ENCODE measurements around the gene KIF21B.
"Not testable (repeated sequence)": the region's sequence is repeated elsewhere in the genome, so short reads cannot be mapped to it uniquely, and the experiment has no call there.

KIF21B gene

DNA sequence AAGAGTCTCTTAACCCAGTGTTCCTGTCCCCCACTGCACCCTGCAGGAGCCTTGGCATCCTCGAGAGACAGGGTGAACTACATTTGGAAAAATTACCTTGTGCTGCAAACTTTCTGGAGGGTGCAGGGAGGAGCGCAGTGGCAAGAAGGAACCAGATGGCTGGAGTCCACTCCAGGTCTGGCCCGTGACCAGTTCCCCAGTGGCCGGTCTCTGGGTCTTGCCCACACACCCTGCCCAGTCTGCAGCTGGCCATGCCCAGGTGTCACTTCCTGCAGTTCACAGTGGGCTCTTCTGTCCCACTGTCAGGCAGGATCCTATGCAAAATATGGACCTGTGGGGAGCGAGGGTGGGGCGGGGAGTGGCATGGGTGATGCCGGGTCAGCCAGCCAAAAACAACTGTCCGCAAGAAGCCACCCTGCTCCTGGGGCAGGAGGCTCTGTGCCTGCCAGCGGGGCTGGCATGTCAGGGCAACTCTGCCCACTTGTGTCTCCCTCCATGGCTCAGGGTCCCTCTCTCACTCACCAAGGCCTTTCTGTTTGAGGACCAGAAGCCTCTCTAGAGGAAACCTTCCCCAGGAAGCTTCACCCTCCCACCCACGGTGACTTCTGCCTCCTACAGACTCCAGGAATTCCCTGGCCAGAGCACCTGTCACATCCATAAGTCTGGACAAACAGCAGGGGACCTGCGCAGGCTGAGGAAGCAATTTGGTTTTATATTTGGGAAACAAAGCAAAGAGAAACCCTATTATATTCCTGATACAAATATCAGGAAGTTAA lies 55.6 kb downstream of the KIF21B start:
- FAIRE-seq (no peak), DNase-seq (ENCODE audit: insufficient read length) (no peak)
- TF ChIP-seq POLR2AphosphoS5 (IDR thresholded peaks at IDR 0.05; ENCODE audit: low read depth, low read length) (no peak), TAF1 (IDR thresholded peaks at IDR 0.05; ENCODE audit: borderline replicate concordance, low read depth, low read length) (no peak), POLR2A (IDR thresholded peaks at IDR 0.05; ENCODE audit: low read depth, low read length) (no peak)

DNA sequence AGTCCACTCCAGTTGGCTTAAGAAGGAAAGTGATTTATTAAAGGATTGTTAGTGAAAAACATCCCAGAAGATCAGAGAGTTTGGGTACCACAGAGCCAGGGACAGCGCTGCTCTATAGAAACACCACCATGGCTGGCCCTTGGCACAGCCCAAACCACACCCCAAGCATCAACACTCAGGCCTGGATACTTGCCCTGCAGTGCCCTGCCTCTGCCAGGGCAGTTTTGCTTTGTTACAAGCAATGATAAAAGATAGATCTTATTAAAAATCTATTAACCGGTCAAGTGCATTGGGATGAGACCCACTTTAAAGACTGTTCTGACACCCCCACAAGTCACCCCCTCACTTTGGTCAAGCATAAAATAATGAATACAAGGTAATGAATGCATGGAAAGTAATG lies 56.6 kb downstream of the KIF21B start:
- TF ChIP-seq POLR2A (IDR thresholded peaks at IDR 0.05; ENCODE audit: low read depth, low read length) (no peak), TAF1 (IDR thresholded peaks at IDR 0.05; ENCODE audit: borderline replicate concordance, low read depth, low read length) (no peak), POLR2AphosphoS5 (IDR thresholded peaks at IDR 0.05; ENCODE audit: low read depth, low read length) (no peak)
- FAIRE-seq (no peak), DNase-seq (ENCODE audit: insufficient read length) (no peak)

GRCh38 chr1:200965111-200965805 lies 58.3 kb downstream of the KIF21B start:
- DNase-seq (ENCODE audit: insufficient read length) (no peak), FAIRE-seq (no peak)

GRCh38 chr1:200963888-200964287 lies 59.6 kb downstream of the KIF21B start:
- FAIRE-seq; DNase-seq (ENCODE audit: insufficient read length): not testable (repeated sequence)

More at GRCh38 chr1:200965111-200965805, 58.3 kb downstream of the KIF21B start:
- TF ChIP-seq POLR2AphosphoS5 (IDR thresholded peaks at IDR 0.05; ENCODE audit: low read depth, low read length) = no peak
- no peak for TF ChIP-seq TAF1 (IDR thresholded peaks at IDR 0.05; ENCODE audit: borderline replicate concordance, low read depth, low read length)
- TF ChIP-seq POLR2A (IDR thresholded peaks at IDR 0.05; ENCODE audit: low read depth, low read length) = no peak

- TF ChIP-seq TAF1 (IDR thresholded peaks at IDR 0.05; ENCODE audit: borderline replicate concordance, low read depth, low read length) (no peak), POLR2AphosphoS5 (IDR thresholded peaks at IDR 0.05; ENCODE audit: low read depth, low read length) (no peak), POLR2A (IDR thresholded peaks at IDR 0.05; ENCODE audit: low read depth, low read length) (no peak)
- no peak for FAIRE-seq
These were observed 60.4 kb downstream of the KIF21B start for GRCh38 chr1:200963076-200963475.

GRCh38 chr1:200962631-200963030 lies 60.9 kb downstream of the KIF21B start:
- TF ChIP-seq TAF1 (IDR thresholded peaks at IDR 0.05; ENCODE audit: borderline replicate concordance, low read depth, low read length) = no peak
- TF ChIP-seq POLR2AphosphoS5 (IDR thresholded peaks at IDR 0.05; ENCODE audit: low read depth, low read length) = no peak
- TF ChIP-seq POLR2A (IDR thresholded peaks at IDR 0.05; ENCODE audit: low read depth, low read length) = no peak
- DNase-seq (ENCODE audit: insufficient read length) = no peak
- no peak for FAIRE-seq

More at GRCh38 chr1:200963076-200963475, 60.4 kb downstream of the KIF21B start:
- no peak for DNase-seq (ENCODE audit: insufficient read length)

- not testable (repeated sequence) for FAIRE-seq; DNase-seq (ENCODE audit: insufficient read length)
These were observed 61.4 kb downstream of the KIF21B start for GRCh38 chr1:200962151-200962550.

GRCh38 chr1:200960948-200961340 lies 62.6 kb downstream of the KIF21B start:
- TF ChIP-seq TAF1 (IDR thresholded peaks at IDR 0.05; ENCODE audit: borderline replicate concordance, low read depth, low read length) (no peak), POLR2AphosphoS5 (IDR thresholded peaks at IDR 0.05; ENCODE audit: low read depth, low read length) (no peak)
- FAIRE-seq = no peak
- DNase-seq (ENCODE audit: insufficient read length) = no peak

- TF ChIP-seq POLR2AphosphoS5 (IDR thresholded peaks at IDR 0.05; ENCODE audit: low read depth, low read length) = no peak
- no peak for TF ChIP-seq TAF1 (IDR thresholded peaks at IDR 0.05; ENCODE audit: borderline replicate concordance, low read depth, low read length)
- no peak for TF ChIP-seq POLR2A (IDR thresholded peaks at IDR 0.05; ENCODE audit: low read depth, low read length)
- no peak for FAIRE-seq
These were observed 63.1 kb downstream of the KIF21B start for GRCh38 chr1:200960236-200960947.

GRCh38 chr1:200959411-200959921 lies 64.0 kb downstream of the KIF21B start:
- TF ChIP-seq POLR2A (IDR thresholded peaks at IDR 0.05; ENCODE audit: low read depth, low read length) = no peak
- TF ChIP-seq TAF1 (IDR thresholded peaks at IDR 0.05; ENCODE audit: borderline replicate concordance, low read depth, low read length) = no peak
- TF ChIP-seq POLR2AphosphoS5 (IDR thresholded peaks at IDR 0.05; ENCODE audit: low read depth, low read length) = no peak
- FAIRE-seq = no peak
- no peak for DNase-seq (ENCODE audit: insufficient read length)

More at GRCh38 chr1:200960236-200960947, 63.1 kb downstream of the KIF21B start:
- no peak for DNase-seq (ENCODE audit: insufficient read length)

- no peak for TF ChIP-seq POLR2A (IDR thresholded peaks at IDR 0.05; ENCODE audit: low read depth, low read length)
- TF ChIP-seq POLR2AphosphoS5 (IDR thresholded peaks at IDR 0.05; ENCODE audit: low read depth, low read length) = no peak
- FAIRE-seq (no peak), DNase-seq (ENCODE audit: insufficient read length) (no peak)
These were observed 64.9 kb downstream of the KIF21B start for GRCh38 chr1:200958597-200958996.

DNA sequence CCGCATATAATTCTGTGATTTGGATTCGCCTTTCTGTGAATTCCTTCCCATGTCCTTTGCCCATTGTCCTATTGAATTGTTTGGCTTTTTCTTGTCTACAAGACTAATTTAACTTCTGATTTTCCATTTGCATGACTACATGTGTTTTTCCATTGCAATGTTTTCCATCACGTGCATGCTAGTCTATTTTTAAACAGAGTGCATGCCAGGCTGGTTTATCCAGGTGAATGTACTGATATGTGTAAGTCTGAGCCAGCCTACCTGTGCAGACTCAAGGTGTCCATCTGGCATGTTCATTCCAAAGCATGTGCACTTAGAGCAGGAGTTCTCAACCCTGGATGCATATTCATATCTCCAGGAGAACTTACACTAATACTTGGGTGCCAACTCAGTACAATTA lies 69.1 kb downstream of the KIF21B start:
- TF ChIP-seq POLR2A (IDR thresholded peaks at IDR 0.05; ENCODE audit: low read depth, low read length) (no peak), POLR2AphosphoS5 (IDR thresholded peaks at IDR 0.05; ENCODE audit: low read depth, low read length) (no peak), TAF1 (IDR thresholded peaks at IDR 0.05; ENCODE audit: borderline replicate concordance, low read depth, low read length) (no peak)
- no peak for DNase-seq (ENCODE audit: insufficient read length)
- no peak for FAIRE-seq
